Panc1 (cell line): ENCODE data around the gene CCDC196.

Source experiments
- TCF7L2 ChIP-seq: IDR thresholded peaks from 2 replicates; pipeline ENCODE4 v1.6.1; 2011; ENCODE audit warnings: mild to moderate bottlenecking, low read depth, low read length, inconsistent platforms
- TF ChIP-seq, protein P1 (sequence below): fragments of 450-650 bp; IDR thresholded peaks from 2 replicates; pipeline ENCODE4 v1.5.1; 2017; ENCODE audit warnings: mild to moderate bottlenecking

DNA sequence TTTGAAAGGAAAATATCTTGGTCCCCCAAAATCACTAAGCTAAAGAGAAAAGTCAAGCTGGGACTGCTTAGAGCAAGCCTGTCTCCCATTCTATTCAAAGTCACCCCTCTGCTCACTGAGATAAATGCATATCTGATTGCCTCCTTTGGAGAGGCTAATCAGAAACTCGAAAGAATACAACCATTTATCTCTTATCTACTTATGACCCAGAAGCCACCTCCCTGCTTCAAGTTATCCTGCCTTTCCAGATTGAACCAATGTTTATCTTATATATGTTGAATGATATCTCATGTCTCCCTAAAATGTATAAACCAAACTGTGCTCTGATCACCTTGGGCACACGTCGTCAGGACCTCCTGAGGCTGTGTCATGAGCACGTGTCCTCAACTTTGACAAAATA, 14.6 kb upstream of the CCDC196 start:
- TF ChIP-seq, protein P1, sequence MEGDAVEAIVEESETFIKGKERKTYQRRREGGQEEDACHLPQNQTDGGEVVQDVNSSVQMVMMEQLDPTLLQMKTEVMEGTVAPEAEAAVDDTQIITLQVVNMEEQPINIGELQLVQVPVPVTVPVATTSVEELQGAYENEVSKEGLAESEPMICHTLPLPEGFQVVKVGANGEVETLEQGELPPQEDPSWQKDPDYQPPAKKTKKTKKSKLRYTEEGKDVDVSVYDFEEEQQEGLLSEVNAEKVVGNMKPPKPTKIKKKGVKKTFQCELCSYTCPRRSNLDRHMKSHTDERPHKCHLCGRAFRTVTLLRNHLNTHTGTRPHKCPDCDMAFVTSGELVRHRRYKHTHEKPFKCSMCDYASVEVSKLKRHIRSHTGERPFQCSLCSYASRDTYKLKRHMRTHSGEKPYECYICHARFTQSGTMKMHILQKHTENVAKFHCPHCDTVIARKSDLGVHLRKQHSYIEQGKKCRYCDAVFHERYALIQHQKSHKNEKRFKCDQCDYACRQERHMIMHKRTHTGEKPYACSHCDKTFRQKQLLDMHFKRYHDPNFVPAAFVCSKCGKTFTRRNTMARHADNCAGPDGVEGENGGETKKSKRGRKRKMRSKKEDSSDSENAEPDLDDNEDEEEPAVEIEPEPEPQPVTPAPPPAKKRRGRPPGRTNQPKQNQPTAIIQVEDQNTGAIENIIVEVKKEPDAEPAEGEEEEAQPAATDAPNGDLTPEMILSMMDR = no peak
- no peak for TF ChIP-seq TCF7L2
